HG02943 (cell line): ENCODE data around the gene RNF123.
A peak's percentile ranks its signal among the peaks of the same experiment; 100 is the strongest.

Experiments used
- ATAC-seq: cut with Tn5 transposase; IDR thresholded peaks from one replicate; pipeline ENCODE4 v1.9.1; 2021; ENCODE audit warnings: mild to moderate bottlenecking, low read depth, moderate library complexity; ENCODE audit not compliant: unreplicated experiment

The RNF123 gene

DNA sequence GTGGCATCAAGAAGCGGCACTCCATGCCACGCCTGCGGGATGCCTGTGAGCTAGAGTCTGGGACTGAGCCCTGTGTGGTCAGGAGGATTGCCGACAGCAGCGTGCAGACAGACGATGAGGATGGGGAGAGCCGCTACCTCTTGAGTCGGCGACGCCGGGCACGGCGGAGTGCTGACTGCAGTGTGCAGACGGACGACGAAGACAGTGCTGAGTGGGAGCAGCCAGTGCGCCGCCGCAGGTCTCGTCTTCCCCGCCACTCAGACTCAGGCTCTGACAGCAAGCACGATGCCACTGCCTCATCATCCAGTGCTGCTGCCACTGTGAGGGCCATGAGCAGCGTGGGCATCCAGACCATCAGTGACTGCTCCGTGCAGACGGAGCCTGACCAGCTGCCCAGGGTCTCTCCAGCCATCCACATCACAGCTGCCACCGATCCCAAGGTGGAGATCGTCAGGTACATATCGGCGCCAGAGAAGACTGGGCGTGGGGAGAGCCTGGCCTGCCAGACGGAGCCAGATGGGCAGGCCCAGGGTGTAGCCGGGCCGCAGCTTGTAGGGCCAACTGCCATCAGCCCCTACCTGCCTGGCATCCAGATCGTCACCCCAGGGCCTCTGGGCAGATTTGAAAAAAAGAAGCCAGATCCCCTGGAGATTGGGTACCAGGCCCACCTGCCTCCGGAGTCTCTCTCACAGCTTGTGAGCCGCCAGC, 32.0 kb upstream of the RNF123 start:
- ATAC-seq = no peak

DNA sequence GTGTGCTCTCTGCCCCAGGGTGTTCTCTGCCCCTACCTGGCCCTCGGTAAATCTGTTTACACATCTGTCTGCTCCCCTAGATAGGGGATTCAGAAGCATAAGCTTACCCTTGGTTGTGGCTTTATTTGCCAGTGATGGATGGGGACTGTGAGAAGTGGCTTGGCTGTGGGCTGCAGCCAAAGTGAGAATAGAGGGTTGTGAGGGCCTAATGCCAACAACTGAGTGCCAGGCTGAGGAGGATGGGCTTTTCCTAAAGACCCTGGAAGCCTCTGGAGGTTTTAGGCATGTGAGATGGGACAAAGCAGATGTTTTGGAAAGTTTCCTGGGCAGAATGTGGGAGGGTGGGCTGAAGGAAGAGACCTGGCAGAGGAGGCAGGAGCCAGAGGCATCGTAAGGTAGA, 30.6 kb upstream of the RNF123 start:
- no peak for ATAC-seq

DNA sequence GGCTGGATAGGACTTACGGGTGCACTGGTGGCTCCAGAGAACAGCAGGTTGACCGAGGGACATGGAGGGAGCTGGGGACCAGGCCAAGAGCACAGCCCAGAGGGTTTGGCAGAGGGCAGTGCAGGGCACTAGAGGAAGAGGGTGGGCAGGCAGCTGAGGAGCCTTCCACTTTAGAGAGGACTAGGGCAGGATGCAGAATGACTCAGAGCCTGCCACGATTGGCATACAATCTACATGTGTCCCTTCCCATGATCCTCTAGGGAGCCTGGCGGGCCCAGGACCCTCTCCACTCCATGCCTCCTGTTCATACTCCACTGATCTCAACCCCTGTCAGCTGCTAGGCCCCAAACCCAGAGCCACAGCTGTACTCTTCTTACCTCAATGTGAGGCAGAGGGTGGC, 29.6 kb upstream of the RNF123 start:
- no peak for ATAC-seq

DNA sequence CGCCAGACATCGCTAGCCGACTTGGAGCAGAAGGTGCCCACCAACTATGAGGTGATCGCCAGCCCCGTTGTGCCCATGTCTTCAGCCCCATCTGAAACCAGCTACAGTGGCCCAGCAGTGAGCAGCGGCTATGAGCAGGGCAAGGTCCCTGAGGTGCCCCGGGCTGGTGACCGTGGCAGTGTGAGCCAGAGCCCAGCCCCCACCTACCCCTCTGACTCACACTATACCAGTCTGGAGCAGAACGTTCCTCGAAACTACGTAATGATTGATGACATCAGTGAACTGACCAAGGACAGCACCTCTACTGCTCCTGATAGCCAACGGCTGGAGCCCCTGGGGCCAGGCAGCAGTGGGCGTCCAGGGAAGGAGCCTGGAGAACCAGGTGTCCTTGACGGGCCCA, 28.1 kb upstream of the RNF123 start:
- no peak for ATAC-seq

DNA sequence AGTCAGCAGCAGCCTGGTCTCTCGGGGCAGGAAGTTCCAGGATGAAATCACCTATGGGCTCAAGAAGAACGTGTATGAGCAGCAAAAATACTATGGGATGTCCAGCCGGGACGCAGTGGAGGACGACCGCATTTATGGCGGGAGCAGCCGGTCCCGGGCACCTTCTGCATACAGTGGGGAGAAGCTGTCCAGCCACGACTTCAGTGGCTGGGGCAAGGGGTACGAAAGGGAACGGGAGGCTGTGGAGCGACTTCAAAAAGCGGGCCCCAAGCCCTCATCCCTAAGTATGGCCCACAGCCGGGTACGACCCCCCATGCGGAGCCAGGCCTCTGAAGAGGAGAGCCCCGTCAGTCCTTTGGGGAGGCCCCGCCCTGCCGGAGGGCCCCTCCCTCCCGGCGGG, 27.3 kb upstream of the RNF123 start:
- no peak for ATAC-seq

DNA sequence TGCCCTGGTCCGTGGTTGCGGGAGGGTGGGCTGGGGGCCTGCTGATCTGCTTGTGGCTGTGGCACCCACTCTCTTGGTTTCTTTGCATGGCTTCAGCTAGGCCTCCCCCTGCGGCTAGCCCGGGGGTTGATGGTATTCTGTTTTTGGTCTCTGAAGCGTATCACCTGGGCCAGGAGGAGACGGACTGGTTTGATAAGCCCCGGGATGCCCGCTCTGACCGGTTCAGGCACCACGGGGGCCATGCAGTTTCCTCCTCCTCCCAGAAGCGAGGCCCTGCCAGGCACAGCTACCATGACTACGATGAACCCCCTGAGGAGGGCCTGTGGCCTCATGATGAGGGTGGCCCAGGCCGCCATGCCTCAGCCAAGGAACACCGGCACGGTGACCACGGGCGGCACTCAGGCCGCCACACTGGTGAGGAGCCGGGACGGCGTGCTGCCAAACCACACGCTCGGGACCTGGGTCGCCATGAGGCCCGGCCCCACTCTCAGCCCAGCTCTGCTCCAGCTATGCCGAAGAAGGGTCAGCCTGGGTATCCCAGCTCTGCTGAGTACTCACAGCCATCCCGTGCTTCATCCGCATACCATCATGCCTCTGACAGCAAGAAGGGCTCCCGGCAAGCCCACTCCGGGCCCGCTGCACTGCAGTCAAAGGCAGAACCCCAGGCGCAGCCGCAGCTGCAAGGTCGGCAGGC, 26.5 kb upstream of the RNF123 start:
- no peak for ATAC-seq

DNA sequence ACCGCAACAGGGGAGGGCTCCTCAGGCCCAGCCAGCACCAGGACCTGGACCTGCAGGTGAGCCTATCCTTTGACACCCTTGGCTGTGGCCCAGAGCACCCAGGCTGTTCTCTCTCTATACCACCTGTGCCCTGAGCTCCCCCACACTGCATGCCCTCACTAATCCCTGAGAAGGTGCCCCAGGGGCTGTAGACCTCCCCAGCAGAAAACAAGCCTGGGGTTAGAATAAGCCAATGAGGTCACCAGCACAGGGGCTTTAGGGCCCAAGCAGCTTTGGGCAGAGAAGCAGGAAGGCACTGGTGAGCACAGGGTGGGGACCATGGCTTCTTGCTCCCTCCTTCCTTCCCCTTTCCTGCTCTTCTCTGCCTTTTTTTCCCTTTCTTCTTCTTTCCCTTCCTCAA, 25.5 kb upstream of the RNF123 start:
- ATAC-seq = no peak

DNA sequence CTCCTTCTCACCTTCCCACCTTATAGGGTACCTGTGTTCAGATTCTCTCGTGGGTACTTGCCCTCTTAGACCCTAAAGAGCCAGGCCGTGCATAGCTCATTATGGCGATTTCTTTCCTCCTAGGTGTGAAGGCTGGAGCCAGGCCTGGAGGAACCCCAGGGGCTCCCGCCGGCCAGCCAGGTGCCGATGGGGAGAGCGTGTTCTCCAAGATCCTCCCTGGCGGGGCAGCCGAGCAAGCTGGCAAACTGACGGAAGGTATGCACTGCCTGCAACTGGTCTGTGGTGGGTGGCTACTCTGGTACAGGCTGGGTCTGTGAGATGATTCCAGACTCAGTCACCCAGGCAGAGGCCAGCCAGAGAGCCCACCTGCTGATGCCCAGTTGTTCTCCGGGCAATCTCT, 25.1 kb upstream of the RNF123 start:
- ATAC-seq = no peak

DNA sequence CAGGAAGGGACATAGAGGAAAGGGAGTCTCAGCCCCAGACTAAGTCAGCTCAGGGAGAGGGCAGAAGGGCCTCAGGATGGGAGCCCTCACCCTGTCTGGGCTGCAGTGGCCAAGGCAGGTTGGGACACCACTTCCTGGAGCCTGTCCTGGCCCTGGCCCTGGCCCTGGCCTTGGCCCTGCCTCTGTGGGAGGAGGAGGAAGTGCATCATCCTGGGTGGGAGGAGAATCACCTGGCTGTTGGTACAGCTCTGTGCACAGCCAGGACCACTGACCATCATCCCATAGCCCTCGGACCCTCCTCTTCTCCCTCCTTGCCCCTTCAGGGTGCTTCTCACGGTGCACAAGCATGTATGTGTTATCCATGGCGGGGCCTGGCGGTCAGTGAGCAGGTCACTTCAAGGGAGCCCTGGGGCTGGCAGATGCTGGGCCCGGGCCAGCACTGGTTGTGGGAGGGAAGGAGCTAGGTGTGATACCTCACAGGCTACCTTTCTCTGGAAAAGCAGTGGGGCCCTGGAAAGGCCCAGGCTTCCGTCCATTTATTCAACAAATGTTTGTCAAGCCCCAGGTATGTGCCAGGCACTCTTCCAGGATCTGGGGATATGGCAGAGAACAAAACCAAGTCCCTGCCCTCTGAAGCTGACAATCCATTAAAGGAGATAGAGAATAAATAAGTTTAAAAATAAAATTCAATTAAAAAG, 23.4 kb upstream of the RNF123 start:
- ATAC-seq = no peak

DNA sequence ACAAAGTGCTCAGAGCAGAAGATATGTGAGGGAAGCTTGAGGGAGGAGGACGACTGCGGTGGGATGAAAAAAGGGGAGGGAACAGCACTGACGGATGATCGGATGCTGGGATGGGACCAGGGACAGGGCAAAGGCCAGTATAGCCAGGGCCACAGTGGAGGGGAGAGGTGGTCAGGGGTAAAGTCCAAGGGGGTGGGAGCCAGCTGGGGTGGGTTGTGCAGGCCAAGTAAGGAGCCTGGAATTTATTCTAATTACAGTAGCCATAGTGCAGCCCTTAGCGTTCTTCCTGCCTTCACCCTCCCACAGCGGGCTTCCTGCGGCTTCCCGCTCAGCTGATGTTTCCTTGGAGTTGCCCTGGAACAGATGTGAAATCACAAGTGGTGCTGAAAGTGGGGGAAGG, 22.8 kb upstream of the RNF123 start:
- ATAC-seq = no peak

DNA sequence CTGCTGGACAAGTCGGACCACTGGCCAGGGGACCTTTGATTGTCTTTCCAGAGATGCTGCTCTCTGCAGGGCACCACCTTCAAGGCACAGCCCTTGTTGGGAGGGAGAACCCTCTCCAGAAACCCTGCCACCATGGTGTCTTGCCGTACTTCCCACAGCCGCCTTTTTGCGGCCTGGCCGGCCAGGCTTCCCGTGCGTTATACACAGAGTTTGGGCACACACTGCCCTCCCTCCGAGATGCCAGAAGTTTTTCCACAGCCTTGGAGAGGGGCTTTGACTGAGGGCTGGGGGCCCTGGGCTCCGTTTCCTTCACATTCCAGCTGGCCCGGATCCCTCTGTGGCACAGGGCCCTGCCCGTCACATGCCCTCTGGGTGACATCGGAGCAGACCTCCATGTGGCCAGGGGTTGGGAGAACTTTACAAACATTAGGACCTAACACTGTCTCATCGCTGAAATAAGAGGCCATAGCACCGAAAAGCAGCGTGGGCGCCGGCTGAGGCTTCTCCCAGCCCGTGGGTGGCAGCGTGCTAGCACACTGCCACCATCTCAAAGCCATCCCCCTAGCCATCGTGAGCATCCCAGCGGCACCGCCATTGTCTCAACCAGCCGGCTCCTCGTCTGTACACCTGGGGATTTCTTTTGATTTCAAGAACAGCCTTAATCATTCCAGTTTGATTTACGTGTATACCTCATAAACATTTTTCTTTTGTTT, 21.5 kb upstream of the RNF123 start:
- no peak for ATAC-seq

DNA sequence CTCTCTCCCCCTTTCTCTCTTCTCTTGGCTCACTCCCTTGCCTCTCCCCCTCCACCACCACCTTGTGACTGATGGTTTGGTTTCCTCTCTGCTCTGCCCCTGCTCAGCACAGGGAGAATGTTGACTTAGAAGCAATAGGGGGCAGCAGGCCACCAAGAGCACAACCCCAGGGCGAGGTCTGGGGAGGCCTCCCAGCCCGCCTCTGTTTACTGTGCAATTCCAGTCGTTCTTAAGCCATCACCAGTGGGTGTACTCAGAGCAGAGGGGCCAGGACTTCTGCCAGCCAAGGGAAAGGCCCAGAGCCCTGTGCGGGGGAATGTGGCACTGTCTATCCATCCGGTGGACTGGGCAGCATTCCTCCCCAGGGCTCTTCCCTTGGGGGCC, 21.0 kb upstream of the RNF123 start:
- ATAC-seq = no peak

DNA sequence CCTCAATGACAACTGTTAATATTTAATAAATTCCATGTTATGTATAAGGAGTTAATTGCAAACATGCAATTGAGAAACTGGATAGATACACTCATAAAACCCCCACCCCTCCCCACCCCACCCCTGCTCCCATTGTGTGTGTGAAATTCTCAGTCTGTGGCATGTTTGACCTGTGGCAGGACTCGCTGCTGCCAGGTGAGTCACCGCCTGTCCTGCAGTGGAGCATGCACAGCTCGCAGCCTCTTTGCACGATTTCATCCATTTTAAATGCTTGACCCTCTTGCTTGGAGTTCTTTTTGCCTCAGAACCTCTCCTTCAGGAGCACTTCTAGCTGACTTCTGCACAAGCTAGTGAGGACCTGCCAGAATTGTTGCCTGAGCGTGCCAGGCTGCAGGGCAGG, 20.5 kb upstream of the RNF123 start:
- no peak for ATAC-seq

DNA sequence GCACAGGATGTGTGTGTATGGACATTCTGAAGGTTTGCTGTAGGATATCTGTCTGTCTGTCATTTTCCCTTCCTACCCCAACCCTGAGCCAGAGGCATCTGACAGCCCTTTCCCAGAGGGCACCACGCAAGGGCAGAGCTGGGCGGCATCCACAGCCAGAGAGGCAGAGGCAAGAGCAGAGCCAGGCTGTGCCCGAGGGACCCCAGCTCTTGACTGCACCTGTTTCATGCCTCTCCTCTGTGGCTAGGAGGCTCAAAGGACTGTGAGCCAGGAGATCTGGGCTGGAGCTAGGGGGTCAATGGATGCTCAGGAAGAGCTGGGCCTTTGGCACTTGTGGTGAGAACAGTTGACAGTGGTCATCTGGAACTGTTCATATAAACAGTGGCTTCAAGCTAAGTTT, 20.0 kb upstream of the RNF123 start:
- no peak for ATAC-seq

DNA sequence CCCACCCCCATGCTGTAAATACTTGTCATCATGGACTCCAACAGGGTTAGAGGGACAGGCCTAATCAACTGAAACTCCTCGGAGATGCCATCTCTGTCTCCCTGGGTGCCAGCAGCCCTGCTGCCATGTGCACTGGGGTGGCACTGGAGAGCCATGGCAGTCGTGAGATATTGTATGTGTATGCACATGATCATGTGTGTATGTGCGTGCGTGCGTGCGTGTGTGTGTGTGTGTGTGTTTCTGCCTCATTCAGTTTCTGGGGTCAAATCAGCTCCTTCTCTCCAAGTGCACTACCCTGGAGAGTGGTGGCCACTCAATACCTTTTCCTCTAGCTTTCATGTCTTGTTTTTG, 18.4 kb upstream of the RNF123 start:
- no peak for ATAC-seq

DNA sequence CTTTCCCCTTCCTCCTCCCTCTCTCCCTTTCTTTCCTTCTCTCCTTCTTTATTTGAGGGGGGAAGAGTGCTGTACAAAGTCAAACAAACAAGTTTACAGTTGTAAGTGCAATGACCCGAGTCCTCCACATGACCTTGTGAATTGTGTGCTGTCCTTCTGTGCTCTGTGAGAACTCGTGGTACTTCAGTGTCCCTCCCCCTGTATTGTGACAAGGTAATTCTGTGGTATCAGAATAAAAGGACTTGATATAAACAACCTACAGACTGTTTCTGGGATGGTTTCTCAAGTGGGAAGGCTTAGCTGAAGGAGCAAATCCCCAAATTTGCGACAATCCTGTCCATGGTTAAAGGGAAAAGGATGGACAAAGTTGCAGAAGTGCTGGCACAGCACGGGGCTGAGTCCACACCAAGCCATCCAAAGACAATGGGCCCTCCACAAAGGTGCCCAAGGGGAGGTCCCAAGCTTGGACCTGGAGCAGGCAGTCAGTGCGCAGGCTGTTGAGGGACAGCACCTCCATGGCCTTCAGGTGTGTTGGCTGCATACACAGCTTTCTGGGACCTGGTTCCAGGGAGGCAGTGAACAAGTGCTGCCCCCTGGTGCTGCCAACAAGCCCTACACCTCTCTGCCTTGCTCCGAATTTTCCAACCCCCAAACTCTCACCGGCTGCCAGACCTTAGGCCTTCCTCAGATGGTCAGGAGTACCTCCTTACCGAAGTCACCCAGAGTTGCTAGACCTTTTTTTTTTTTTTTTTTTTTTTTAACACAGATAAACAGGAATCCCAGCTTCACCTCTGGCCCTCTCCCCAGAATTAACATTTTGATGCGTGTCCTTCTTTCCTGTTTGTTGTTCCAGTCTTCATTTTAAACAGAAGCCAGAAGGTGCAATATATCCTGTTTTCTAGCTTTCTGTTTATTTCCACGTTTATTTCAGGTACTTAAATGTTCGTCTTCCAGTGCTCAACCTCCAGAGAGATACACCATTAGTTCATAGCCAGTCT, 17.8 kb upstream of the RNF123 start:
- no peak for ATAC-seq

DNA sequence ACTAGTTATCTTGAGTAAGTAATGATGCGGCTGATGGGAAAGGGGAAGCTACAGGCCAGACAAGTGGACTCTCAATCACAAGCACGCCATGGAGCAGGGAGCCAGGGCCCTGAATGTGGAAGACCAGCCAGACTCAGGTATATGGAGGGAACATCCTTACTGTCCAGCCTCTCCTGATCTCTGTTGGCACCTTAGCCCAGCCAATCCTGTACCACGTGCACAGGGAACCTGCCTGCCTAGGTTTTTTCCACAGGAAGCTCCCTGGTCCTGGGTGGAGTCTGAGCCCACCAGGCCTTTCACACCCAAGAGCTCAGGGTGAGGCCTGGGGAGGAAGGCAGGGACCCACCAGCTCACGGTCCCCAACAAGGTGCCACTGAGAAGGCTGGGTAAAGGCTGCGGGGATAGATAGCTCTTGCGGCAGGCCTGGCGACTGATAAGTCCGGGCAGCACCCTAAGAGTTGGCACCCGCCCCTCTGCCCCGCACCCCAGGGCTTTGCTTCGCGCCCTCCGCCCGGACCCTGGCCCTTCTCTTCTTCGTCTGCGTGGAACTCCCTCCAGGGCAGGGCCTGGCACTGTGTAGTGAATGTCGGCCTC, 16.1 kb upstream of the RNF123 start:
- peak; percentile 2 for ATAC-seq

DNA sequence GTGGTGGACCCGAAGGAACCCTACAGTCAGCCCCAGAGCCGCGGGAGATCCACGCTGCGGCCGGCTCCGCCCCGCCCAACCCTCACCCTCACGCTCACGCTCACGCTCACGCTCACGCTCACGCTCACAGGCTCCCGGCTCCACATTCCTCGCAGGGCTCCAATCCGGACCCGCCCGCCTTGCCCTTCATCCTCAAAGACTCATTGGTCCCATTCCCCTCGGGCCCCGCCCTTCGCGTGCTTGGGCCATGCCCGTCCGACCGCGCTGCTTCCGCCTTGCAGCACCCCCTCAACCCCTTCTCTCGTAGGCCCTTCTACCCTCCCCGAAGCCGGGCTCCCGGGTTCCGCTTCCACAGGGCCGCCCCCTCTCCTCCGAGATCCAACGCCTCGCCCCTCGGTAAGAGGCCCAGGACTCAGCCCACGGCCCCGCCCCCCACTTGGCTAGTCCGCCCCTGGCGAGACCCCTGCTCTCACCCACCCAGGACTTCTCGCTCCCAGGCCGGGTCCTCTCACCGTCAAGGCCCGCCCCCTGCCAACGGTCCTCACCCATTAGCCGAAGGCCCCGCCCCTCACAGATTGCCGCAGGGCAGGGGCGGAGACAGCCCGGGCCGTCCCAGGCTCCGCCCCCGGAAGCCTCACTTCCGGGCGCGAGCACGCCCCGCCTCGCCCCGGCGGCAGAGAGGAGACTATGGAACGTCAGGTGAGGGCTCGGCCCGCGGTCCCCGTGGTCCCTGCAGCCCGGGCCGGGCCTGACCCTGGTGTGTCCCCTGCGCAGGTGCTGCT, 15.5 kb upstream of the RNF123 start, which contains the start of gene APEH:
TSS of gene APEH (plus strand) at position 637 of the 782 bp plus-strand sequence. CDS start at position 688, 51 bp downstream.
- ATAC-seq = peak; percentile 80

DNA sequence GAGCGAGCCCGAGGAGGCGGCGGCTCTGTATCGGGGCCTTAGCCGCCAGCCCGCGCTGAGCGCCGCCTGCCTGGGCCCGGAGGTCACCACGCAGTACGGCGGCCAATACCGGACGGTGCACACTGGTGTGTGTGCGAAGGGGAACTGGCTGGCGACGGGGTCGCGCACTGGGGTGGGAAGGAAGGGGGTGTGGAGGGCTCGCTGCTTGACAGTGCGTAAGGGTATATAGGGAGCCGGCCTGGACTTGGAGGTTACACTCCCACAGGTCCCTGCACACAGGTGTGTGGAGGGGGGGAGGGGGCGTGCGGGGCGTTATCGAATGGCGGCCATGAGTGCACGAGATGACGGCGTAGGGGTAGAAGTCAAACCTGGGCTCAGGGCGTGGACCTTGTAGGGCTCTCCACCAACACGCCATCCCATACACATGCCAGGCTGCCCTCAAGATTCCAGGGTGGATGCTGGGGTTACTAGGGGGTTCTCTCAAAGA, 14.8 kb upstream of the RNF123 start:
- peak; percentile 4 for ATAC-seq
